Natural killer cell (primary cell): ENCODE data around the gene FAM187B. TPM values are rescaled to one million over a fixed set of nuclear protein-coding genes. Genes with fewer than 3 reads are reported as not detected.
A peak's percentile ranks its signal among the peaks of the same experiment; 100 is the strongest.

Experiments used
- ATAC-seq, 3 donors: fragments of 150-1000 bp in 2 of 3; fragments of 200-7000 bp in 1 of 3; cut with Tn5 transposase; 1 replicate in 1 of 3; 2 replicates in 2 of 3; pipeline ENCODE4 v1.10.0; 2021; ENCODE audit warnings: mild to moderate bottlenecking in 2 of 3, moderate library complexity in 2 of 3
- DNase-seq, 2 donors: peaks; one replicate each; pipeline versions ENCODE4 v3.0.0 to v3.0.0-alpha.2; 2013 to 2021; ENCODE audit warnings: mixed read lengths in 1 of 2
- H3K27ac ChIP-seq: one replicate; pipeline ENCODE4 v1.5.1; 2013; ENCODE audit warnings: mild to moderate bottlenecking, low read length
- H3K27me3 ChIP-seq: one replicate; pipeline ENCODE4 v1.6.1; 2013; ENCODE audit warnings: low read length; ENCODE audit not compliant: control insufficient read depth, insufficient read depth
- H3K36me3 ChIP-seq: one replicate; pipeline ENCODE4 v1.6.1; 2013; ENCODE audit warnings: low read length; ENCODE audit not compliant: control insufficient read depth, insufficient read depth
- H3K4me1 ChIP-seq: one replicate; pipeline ENCODE4 v1.6.1; 2013; ENCODE audit warnings: low read length; ENCODE audit not compliant: control insufficient read depth, insufficient read depth
- H3K4me3 ChIP-seq: one replicate; pipeline ENCODE4 v1.5.1; 2013; ENCODE audit warnings: low read length
- H3K9me3 ChIP-seq: one replicate; pipeline ENCODE4 v1.6.1; 2013; ENCODE audit warnings: low read length; ENCODE audit not compliant: control insufficient read depth, insufficient read depth
- H3K27ac Mint-ChIP-seq, 2 donors: one replicate each; pipeline ENCODE4 v1.8.0; 2022; ENCODE audit warnings: mild to moderate bottlenecking in 2 of 2, mixed read lengths in 2 of 2, moderate library complexity in 1 of 2
- H3K27me3 Mint-ChIP-seq, 2 donors: one replicate each; pipeline ENCODE4 v1.8.0; 2022; ENCODE audit warnings: low read depth in 2 of 2, mixed read lengths in 2 of 2
- H3K36me3 Mint-ChIP-seq: one replicate; pipeline ENCODE4 v1.8.0; 2022; ENCODE audit warnings: mixed read lengths
- H3K4me1 Mint-ChIP-seq, 2 donors: one replicate each; pipeline ENCODE4 v1.8.0; 2022; ENCODE audit warnings: mixed read lengths in 2 of 2
- H3K4me3 Mint-ChIP-seq: one replicate; pipeline ENCODE4 v1.8.0; 2022; ENCODE audit warnings: mild to moderate bottlenecking, moderate library complexity, mixed read lengths
- H3K9me3 Mint-ChIP-seq, 2 donors: one replicate each; pipeline ENCODE4 v1.8.0; 2022; ENCODE audit warnings: mixed read lengths in 2 of 2
- CTCF ChIP-seq: fragments of 200-600 bp; IDR thresholded peaks from one replicate; pipeline ENCODE4 v1.8.0; 2022; ENCODE audit warnings: antibody characterized with exemption
- WGBS: methylation state at CpG from one replicate; pipeline ENCODE4 v1.1.7; 2013; ENCODE audit warnings: missing lambda C conversion rate; ENCODE audit not compliant: insufficient coverage; 5-methylcytosine and 5-hydroxymethylcytosine counted together
- intact Hi-C: fragments of 100-400 bp; cut with micrococcal nuclease; formaldehyde crosslinking; loops from one replicate; pipeline ENCODE4 v1.14.2; 2022
- total RNA-seq, 4 donors: library from RNA; stranded (reverse); fragments of 120-200 nt in 1 of 4; gene quantifications; one replicate each; pipeline versions ENCODE4 v1.2.3 to v1.2.4, GENCODE V29; 2013 to 2022

Gene FAM187B
- total RNA-seq, 3 donors from 2014 or later (not counting 1 experiment from before 2014, with no cell fraction given): not detected

GRCh38 chr19:35264268-35265125, 36.0 kb upstream of the FAM187B start:
- no peak for ATAC-seq
- H3K27me3 Mint-ChIP-seq: no peaks in the 10 kb centered on the region
- Histone ChIP-seq H3K9me3 (no peaks in the 10 kb centered on the region), H3K27ac (no peak overlapping the region), H3K4me3 (no peak overlapping the region), H3K4me1 (peaks cover 37% of the 10 kb centered on the region), H3K36me3 (no peaks in the 10 kb centered on the region), H3K27me3 (no peaks in the 10 kb centered on the region)
- no peaks in the 10 kb centered on the region for H3K9me3 Mint-ChIP-seq
- WGBS: 77% methylated on average over 7 of the region's 7 CpGs
- no peak for DNase-seq
- no peak overlapping the region for H3K4me3 Mint-ChIP-seq
- peak overlapping the region in 1 of 2 donors; percentile 96 for H3K27ac Mint-ChIP-seq
- no peaks in the 10 kb centered on the region for H3K36me3 Mint-ChIP-seq
- intact Hi-C loops: loop anchor here (5.0 to 10.0 kb wide), 2 partner anchors 107 to 200 kb away; no protein-coding TSS in a partner anchor
- H3K4me1 Mint-ChIP-seq: peaks cover 25 to 36% of the 10 kb centered on the region in 2 donors
- TF ChIP-seq CTCF: no peak

GRCh38 chr19:35262101-35262761, 33.7 kb upstream of the FAM187B start:
- Histone ChIP-seq H3K27me3 (no peaks in the 10 kb centered on the region), H3K36me3 (no peaks in the 10 kb centered on the region), H3K27ac (no peak overlapping the region), H3K4me3 (no peak overlapping the region), H3K9me3 (no peaks in the 10 kb centered on the region), H3K4me1 (peaks cover 33% of the 10 kb centered on the region)
- Mint-ChIP-seq H3K36me3 (no peaks in the 10 kb centered on the region), H3K4me1 (peaks cover 25 to 31% of the 10 kb centered on the region in 2 donors), H3K4me3 (no peak overlapping the region), H3K27ac (no peak overlapping the region), H3K9me3 (no peaks in the 10 kb centered on the region), H3K27me3 (no peaks in the 10 kb centered on the region)
- ATAC-seq (no peak), DNase-seq (peak in 1 of 2 donors; percentile 11)
- WGBS: 77% methylated on average over 17 of the region's 17 CpGs
- intact Hi-C loops: loop anchor here (10.0 kb wide), 1 partner anchor 203 kb away; no protein-coding TSS in a partner anchor
- TF ChIP-seq CTCF: no peak

- 78% methylated on average over 12 of the region's 12 CpGs for WGBS
- no peak for TF ChIP-seq CTCF
- H3K9me3 Mint-ChIP-seq: no peaks in the 10 kb centered on the region
- no peak overlapping the region for H3K27ac Mint-ChIP-seq
- intact Hi-C loops: loop anchor here (10.0 kb wide), 1 partner anchor 203 kb away; no protein-coding TSS in a partner anchor
- H3K36me3 Mint-ChIP-seq: no peaks in the 10 kb centered on the region
- Histone ChIP-seq H3K27ac (no peak overlapping the region), H3K4me3 (no peak overlapping the region), H3K27me3 (no peaks in the 10 kb centered on the region), H3K4me1 (peaks cover 26% of the 10 kb centered on the region), H3K9me3 (no peaks in the 10 kb centered on the region), H3K36me3 (no peaks in the 10 kb centered on the region)
- peaks cover 24 to 27% of the 10 kb centered on the region in 2 donors for H3K4me1 Mint-ChIP-seq
- H3K4me3 Mint-ChIP-seq: no peak overlapping the region
- H3K27me3 Mint-ChIP-seq: no peaks in the 10 kb centered on the region
- DNase-seq: peak in 1 of 2 donors; percentile 11
- no peak for ATAC-seq
Observed at GRCh38 chr19:35261356-35262100, 33.0 kb upstream of the FAM187B start.
